Measurements from ENCODE around the gene ZPBP2.
"Not testable (repeated sequence)": the region's sequence is repeated elsewhere in the genome, so short reads cannot be mapped to it uniquely, and the experiment has no call there.

Gene ZPBP2

DNA sequence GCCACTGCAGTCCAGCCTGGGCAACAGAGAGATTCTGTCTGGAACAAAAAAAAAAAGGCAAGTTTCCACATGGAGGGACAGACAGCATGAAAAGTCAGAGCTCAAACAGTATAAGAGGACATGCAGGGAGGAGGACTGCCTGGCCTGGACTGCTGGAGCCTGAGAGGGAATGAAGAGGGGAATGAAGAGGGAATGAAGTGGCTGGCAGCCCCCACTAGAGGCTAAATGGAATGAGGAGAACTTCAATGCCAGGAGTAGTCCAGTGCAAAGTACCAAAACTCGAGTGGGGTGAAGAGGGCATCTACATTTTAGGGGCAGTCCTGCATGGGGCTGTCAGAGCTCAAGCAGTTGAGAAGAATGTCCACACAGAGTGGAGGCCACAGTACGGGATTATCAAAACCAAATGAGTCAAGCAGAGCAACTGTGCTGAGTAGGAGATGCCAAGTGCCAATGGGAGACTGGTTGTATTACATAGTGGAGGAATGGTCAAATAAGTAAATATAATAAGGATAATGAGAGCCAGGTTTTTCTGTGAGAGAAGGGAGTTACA, 26.8 kb upstream of the ZPBP2 start:
- H3K4me3 Mint-ChIP-seq, result no peak overlapping the region
- H3K27me3 Mint-ChIP-seq (ENCODE audit: low read depth), result no peaks in the 10 kb centered on the region
- peaks cover 24% of the 10 kb centered on the region for H3K4me1 Mint-ChIP-seq (ENCODE audit: low read depth)
- peaks cover 39% of the 10 kb centered on the region for H3K36me3 Mint-ChIP-seq (ENCODE audit: low read depth)
- H3K27ac Mint-ChIP-seq, result no peak overlapping the region
- H3K9me3 Mint-ChIP-seq, result peaks cover 24% of the 10 kb centered on the region

DNA sequence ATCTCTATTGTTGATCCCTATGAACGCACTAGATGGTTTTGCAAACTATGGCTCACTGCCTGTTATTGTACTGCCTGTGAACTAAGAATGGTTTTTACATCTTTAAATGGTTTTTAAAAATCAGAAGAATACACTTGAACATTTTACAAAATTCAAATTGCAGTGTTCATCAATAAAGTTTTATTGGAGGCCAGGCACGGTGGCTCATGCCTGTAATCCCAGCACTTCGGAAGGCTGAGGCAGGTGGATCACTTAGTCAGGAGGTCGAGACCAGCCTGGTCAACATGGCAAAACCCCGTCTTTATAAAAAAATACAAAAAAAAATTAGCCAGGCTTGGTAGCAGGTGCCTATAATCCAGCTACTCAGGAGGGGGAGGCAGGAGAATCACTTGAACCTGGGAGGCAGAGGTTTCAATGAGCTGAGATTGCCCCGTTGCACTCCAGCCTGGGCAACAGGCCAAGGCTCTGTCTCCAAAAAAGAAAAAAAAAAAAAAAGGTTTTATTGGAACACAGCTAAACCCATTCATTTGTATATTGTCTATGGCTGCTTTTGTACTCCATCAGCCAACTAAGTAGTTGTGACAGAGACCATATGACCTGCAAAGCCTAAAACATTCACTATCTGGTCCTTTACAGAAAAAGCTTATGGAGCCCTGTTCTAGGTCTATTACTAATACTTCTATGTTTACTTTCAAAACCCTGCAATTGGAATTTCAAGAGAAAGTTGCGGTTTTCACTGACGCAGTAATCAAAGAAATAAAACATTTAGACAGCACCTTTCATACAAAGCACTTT, 22.8 kb upstream of the ZPBP2 start:
- H3K36me3 Mint-ChIP-seq (ENCODE audit: low read depth), result peaks cover 21% of the 10 kb centered on the region
- no peak overlapping the region for H3K27ac Mint-ChIP-seq
- H3K4me3 Mint-ChIP-seq, result no peak overlapping the region
- H3K4me1 Mint-ChIP-seq (ENCODE audit: low read depth), result peaks cover 35% of the 10 kb centered on the region
- peaks cover 1% of the 10 kb centered on the region for H3K9me3 Mint-ChIP-seq
- H3K27me3 Mint-ChIP-seq (ENCODE audit: low read depth), result no peaks in the 10 kb centered on the region

DNA sequence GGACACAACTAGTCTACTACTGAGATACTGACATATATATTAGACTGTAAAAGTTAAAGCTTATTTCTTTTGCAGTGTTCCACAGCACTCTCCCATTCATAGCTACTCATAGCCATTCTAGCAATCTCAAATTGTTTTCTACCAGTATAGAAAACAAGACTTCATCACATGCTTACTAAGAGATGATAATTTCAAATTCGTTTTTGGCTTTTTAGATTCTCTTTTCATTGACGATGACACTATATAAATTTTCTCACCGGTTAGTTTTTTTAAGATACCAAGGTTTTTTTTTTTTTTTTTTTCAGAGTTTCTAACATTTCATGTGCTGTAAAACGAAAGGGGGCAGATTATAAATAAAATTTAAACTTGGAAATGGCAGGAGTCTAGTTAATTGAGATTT, 21.8 kb upstream of the ZPBP2 start:
- Mint-ChIP-seq H3K4me3 (no peak overlapping the region), H3K27me3 (ENCODE audit: low read depth) (no peaks in the 10 kb centered on the region), H3K27ac (no peak overlapping the region), H3K9me3 (no peaks in the 10 kb centered on the region), H3K36me3 (ENCODE audit: low read depth) (peaks cover 16% of the 10 kb centered on the region), H3K4me1 (ENCODE audit: low read depth) (peaks cover 32% of the 10 kb centered on the region)

DNA sequence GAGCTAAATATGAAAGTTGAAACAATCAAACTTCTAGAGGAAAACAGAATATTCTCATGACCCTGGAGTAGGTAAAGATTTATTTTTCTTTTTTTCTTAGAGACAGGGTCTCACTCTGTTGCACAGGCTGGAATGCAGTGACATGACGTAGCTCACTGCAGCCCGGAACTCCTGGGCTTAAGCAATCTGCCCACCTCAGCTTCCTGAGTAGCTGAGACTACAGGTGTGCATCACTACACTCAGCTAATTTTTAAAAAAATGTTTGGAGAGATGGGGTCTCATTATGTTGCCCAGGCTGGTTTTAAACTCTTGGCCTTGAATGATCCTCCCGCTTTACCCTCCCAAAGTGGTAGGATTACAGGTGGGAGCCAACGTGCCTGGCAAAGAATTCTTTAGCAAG, 19.4 kb upstream of the ZPBP2 start:
- H3K27ac Mint-ChIP-seq, result no peak overlapping the region

DNA sequence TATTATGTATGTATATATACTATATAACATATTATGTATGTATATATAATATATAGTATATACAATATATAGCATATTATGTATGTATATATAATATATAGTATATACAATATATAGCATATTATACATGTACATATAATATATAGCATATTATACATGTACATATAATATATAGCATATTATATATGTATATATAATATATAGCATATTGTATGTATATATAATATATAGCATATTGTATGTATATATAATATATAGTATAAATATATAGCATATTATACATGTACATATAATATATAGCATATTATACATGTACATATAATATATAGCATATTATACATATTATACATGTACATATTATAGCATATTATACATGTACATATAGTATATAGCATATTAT, 17.8 kb upstream of the ZPBP2 start:
- H3K27ac Mint-ChIP-seq; H3K4me3 Mint-ChIP-seq; H3K27me3 Mint-ChIP-seq (ENCODE audit: low read depth); H3K9me3 Mint-ChIP-seq: not testable (repeated sequence)
- Mint-ChIP-seq H3K4me1 (ENCODE audit: low read depth) (peaks cover 24% of the 10 kb centered on the region), H3K36me3 (ENCODE audit: low read depth) (peaks cover 11% of the 10 kb centered on the region)

More for the DNA sequence above, 19.4 kb upstream of the ZPBP2 start:
- H3K4me1 Mint-ChIP-seq (ENCODE audit: low read depth), result peaks cover 27% of the 10 kb centered on the region
- H3K36me3 Mint-ChIP-seq (ENCODE audit: low read depth), result peaks cover 14% of the 10 kb centered on the region
- no peak overlapping the region for H3K4me3 Mint-ChIP-seq
- no peaks in the 10 kb centered on the region for H3K9me3 Mint-ChIP-seq
- H3K27me3 Mint-ChIP-seq (ENCODE audit: low read depth), result no peaks in the 10 kb centered on the region

DNA sequence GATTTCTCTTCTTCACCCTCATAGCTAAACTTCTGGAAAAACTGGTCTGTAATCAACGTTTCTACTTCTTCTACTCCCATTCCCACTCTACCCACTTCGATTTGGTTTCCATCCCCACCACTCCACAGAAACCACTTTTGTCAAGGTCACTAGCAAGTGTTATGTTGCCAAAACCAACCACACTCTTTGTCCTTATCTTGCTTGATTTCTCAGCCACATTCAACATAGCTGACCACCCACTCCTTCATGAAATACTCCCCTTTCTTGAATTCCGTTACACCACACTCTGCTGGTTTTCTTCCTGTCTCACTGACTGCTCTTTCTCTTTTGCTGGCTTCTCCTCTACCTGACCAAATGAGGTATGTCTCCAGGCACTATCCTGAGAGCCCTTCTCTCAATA, 15.8 kb upstream of the ZPBP2 start:
- Mint-ChIP-seq H3K36me3 (ENCODE audit: low read depth) (peaks cover 7% of the 10 kb centered on the region), H3K27ac (peak overlapping the region; percentile 3), H3K27me3 (ENCODE audit: low read depth) (no peaks in the 10 kb centered on the region), H3K4me1 (ENCODE audit: low read depth) (peaks cover 20% of the 10 kb centered on the region), H3K9me3 (no peaks in the 10 kb centered on the region), H3K4me3 (peak overlapping the region; percentile 2)

DNA sequence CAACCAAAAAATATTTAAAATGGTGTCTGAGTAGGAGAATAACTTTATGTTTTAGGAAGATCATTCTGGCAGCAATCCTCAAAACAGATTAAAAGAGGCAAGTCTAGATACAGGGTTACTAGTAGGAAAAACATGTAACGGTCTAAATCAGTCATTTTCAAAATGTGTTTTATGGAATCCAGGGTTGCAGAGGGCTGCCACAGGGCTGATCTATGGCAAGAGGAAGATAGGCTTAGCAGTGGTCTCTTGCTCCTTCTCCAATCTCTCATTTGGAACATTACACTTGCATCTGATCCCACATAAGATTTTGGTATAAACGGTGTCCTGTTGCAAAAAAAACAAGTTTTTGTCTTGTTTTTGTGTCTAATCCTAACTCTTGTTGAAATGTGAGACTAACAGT, 13.1 kb upstream of the ZPBP2 start:
- Mint-ChIP-seq H3K9me3 (no peaks in the 10 kb centered on the region), H3K4me1 (ENCODE audit: low read depth) (peaks cover 12% of the 10 kb centered on the region), H3K27ac (no peak overlapping the region), H3K4me3 (no peak overlapping the region), H3K36me3 (ENCODE audit: low read depth) (peaks cover 7% of the 10 kb centered on the region), H3K27me3 (ENCODE audit: low read depth) (no peaks in the 10 kb centered on the region)

DNA sequence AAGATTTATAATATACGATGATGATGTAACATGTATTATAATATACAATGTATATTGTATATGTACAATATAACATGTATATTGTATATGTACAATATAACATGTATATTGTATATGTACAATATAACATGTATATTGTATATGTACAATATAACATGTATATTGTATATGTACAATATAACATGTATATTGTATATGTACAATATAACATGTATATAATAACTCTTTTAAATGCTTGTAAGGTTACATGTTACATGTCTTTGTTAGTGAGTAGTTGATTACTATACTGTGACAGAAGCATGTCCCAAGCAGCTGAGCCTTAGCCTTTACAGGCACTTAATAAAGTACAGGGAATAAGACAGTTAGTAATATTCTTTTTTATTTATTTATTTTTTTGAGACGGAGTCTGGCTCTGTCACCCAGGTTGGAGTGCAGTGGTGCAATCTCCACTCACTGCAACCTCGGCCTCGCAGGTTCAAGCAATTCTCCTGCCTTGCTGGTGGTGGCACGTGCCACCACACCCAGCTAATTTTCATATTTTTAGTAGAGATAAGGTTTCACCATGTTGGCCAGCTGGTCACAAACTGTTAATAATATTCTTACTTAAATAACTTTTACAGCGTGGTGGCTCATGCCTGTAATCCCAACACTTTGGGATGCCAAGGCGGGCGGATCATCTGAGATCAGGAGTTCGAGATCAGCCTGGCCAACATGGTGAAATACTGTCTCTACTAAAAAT, 11.9 kb upstream of the ZPBP2 start:
- not testable (repeated sequence) for H3K9me3 Mint-ChIP-seq; H3K36me3 Mint-ChIP-seq (ENCODE audit: low read depth); H3K27me3 Mint-ChIP-seq (ENCODE audit: low read depth); H3K4me3 Mint-ChIP-seq; H3K27ac Mint-ChIP-seq
- peaks cover 14% of the 10 kb centered on the region for H3K4me1 Mint-ChIP-seq (ENCODE audit: low read depth)

DNA sequence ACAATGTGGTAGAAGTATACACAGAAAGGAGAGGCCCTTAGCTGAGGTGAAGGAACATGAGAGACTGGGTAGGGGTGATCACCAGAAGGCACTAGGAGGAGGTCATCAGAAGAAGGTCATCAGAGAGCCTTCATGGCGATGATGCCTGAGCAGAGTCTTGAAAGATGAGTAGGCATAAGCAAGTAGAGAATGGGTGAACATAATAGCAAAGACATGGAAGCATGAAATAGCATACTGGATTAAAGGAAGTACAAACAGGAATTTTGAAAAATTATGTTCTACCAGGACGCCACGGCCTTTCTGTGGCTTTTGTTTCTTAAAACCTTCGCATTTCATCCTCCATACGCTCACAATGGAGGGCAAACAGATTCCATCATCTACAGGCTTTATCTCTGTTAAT, 6.8 kb upstream of the ZPBP2 start:
- Mint-ChIP-seq H3K4me3 (peak overlapping the region; percentile 70), H3K9me3 (no peaks in the 10 kb centered on the region), H3K27me3 (ENCODE audit: low read depth) (no peaks in the 10 kb centered on the region), H3K27ac (peak overlapping the region; percentile 27), H3K4me1 (ENCODE audit: low read depth) (peaks cover 39% of the 10 kb centered on the region), H3K36me3 (ENCODE audit: low read depth) (peaks cover 8% of the 10 kb centered on the region)

DNA sequence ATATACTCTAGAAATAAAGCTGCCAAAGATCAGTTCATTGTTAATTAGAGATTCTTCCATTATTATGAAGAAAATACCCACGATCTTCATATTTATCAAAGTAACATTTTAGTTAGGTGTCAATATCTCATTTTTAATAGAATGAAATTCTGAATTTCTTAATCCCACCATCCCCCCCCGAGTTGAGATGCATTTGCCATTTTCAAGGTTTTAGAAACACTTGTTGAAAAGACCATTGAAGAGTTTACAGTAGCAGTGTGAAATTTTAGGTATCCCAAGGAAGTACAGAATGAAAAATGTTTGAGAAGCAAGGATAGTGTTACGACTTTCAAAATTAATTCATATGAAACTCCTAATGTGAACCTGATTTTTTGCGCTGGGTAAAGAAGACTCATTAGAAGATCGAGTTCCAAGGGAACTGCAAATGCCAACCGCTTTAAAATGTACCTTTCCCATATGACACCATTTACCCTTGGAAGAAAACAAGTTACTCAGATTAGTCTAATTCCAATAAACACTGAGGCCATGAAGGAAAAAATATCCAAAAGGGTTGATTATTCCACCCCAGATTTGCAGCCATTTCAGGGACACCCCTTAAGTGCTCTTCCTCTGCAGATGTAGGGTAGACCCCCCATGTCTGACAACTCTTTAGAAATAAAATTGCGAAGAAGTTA, 4.6 kb upstream of the ZPBP2 start:
- Mint-ChIP-seq H3K27me3 (ENCODE audit: low read depth) (no peaks in the 10 kb centered on the region), H3K27ac (peak overlapping the region; percentile 86), H3K4me1 (ENCODE audit: low read depth) (peaks cover 54% of the 10 kb centered on the region), H3K9me3 (peaks cover 3% of the 10 kb centered on the region), H3K36me3 (ENCODE audit: low read depth) (peaks cover 11% of the 10 kb centered on the region), H3K4me3 (peak overlapping the region; percentile 89)

DNA sequence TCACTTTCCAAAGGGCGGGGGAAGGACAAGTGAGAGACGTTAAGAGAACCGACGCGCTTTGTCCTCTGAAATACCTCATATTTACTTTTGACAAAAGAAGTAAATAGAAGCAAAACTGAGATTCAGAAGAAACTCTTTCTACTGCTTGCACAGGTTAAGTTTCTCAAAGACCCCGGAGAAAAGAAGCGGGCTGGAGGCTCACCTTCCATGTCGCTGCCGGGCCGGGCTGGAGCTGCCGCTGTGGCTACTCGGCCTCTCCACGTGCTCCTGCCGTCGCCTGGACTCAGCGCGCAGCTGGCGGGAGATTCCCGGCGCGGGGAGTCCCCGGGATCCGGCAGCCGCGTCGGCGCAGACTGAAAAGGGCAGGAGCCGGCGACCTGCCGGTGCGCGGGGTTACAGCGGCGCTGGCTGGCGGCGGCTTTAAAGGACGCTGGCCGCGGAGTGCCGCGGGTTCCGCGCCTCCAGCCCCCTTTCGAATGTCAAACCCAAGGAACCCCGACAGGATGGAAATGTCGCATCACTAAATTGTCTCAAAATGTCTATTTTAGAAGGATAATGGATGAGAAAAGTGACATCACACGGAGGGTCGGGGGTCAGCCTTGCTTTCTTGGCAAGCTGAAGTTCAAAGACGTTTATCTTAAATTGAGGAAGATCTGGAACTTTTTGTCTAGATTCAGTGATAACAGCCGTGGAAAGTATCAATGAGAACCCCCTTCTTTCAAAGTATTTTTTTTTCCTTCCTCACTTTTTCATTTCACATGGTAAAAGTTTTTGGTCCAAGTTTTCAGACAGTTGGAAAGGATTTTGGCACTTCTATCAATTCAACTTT, 3.9 kb upstream of the ZPBP2 start, which contains the start of gene IKZF3:
Gene IKZF3 (minus strand): TSS at position 395 of the 829 bp plus-strand sequence. CDS start 186 bp downstream, at position 209.
- Mint-ChIP-seq H3K27ac (peak within 1 kb of the TSS; percentile 86), H3K36me3 (ENCODE audit: low read depth) (peaks cover 11% of the 10 kb centered on the region), H3K4me1 (ENCODE audit: low read depth) (peaks cover 54% of the 10 kb centered on the region), H3K9me3 (peaks cover 3% of the 10 kb centered on the region), H3K27me3 (ENCODE audit: low read depth) (no peaks in the 10 kb centered on the region), H3K4me3 (peak within 1 kb of the TSS; percentile 89)

DNA sequence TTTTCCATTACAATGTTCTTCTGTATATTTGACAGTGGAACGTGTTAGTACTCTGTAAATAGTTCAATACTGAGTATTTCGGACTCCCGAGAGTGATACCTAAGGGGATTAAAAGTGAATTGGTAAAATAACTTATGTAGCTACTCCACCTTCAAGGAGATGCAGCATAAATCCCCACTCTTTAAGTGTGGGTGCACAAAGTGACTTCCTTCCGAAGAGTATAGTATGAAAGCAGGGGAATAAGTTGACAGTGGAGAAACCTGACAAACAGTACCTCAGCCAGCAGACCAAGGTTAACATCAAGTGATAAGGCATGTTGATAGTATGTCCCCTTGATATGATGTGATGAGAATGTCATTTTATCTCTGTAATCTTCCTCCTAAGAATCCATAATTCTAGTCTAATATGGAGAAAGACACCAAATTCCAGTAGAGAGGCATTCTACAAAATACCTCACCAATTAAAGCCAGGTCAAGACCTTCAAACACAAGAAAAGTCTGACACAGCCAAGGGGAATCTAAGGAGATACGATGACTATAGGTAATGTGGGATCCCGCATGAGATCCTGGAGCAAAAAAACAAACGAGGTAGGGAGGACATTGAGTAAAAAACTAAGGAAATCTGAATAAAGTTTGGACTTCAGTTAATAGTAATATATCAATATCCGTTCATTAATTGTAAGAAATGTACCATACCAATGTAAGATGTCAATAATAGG, 1.8 kb upstream of the ZPBP2 start:
- H3K4me3 Mint-ChIP-seq, result no peak overlapping the region
- peaks cover 3% of the 10 kb centered on the region for H3K9me3 Mint-ChIP-seq
- H3K27me3 Mint-ChIP-seq (ENCODE audit: low read depth), result no peaks in the 10 kb centered on the region
- H3K36me3 Mint-ChIP-seq (ENCODE audit: low read depth), result peaks cover 8% of the 10 kb centered on the region
- H3K27ac Mint-ChIP-seq, result peak overlapping the region; percentile 11
- H3K4me1 Mint-ChIP-seq (ENCODE audit: low read depth), result peaks cover 49% of the 10 kb centered on the region

DNA sequence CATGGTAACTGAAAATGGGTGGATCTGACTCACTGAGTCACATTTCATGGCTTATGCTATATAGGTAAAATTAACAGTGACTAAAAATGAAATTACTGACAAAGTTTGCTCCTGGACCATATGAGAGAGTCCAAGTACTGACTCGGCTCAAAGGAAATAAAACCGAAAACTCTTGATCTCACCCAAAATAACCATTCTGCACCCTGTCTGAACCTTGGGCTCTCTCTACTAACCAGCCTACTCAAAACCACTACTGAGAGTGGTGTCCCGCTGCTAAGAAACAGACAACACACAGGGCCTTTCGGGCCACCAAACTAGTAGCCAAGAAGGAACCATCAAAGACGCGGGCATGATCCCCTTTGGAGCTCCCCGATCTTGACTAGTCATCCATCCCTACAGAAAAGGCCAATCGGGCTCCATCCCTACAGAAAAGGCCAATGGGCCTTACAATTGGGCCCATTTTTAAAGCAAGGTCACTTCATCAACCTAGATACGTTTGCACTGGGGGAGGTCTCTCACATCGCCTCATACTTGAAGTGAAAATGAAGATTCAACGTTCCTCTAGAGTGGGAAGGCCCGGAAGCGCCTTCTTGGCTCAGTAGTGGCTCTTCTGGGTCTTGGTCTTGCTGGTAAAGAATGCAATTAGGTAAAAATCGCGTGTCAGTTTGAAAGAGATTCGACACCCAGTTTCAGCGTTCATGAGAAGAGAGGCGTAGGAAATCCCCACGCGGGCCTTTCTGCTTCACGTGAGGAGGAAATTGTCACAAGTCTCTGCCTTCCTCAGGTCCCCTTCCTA, 720 bp upstream of the ZPBP2 start:
- Mint-ChIP-seq H3K27me3 (ENCODE audit: low read depth) (no peaks in the 10 kb centered on the region), H3K4me3 (peak overlapping the region; percentile 41), H3K27ac (peak overlapping the region; percentile 81), H3K4me1 (ENCODE audit: low read depth) (peaks cover 43% of the 10 kb centered on the region), H3K36me3 (ENCODE audit: low read depth) (peaks cover 8% of the 10 kb centered on the region), H3K9me3 (peaks cover 3% of the 10 kb centered on the region)
